GM12878 (cell line): ENCODE results near the gene TRAF3IP1. TPM values are rescaled to one million over a fixed set of nuclear protein-coding genes. Genes with fewer than 3 reads are reported as not detected.

Experiments
- ATAC-seq: fragments of 200-7000 bp; cut with Tn5 transposase; 3 replicates; pipeline ENCODE4 v1.9.1; 2020; ENCODE audit warnings: mild to moderate bottlenecking, moderate library complexity
- BruUV-seq: library from RNA; stranded (reverse); fragments of 400-500 nt; replicated peaks from 2 replicates; lab custom pipeline; 2021; lab: Mats Ljungman, UMichigan
- CTCF ChIA-PET: fragments of 300-600 bp; sonication (Branson Sonifier 250); formaldehyde crosslinking; extraction: SDS; loops from one replicate; lab custom pipeline; 2021; ENCODE audit warnings: inconsistent platforms; lab: Yijun Ruan, JAX
- POLR2A ChIA-PET: fragments of 350-600 bp; formaldehyde crosslinking; extraction: SDS; loops from one replicate; lab custom pipeline; 2021; ENCODE audit warnings: inconsistent platforms; lab: Charles Lee
- RAD21 ChIA-PET: fragments of 300-600 bp; sonication (Branson Sonifier 250); formaldehyde crosslinking; loops from one replicate; lab custom pipeline; 2023; ENCODE audit warnings: antibody characterized with exemption; ENCODE audit not compliant: unreplicated experiment; lab: Charles Lee
- SMC1A ChIA-PET: fragments of 300-600 bp; sonication (Branson Sonifier 250); formaldehyde crosslinking; loops from one replicate; lab custom pipeline; 2023; ENCODE audit not compliant: unreplicated experiment, uncharacterized antibody; lab: Charles Lee
- DNase-seq: peaks from one replicate; pipeline ENCODE4 v3.0.0-alpha.2; 2011; ENCODE audit warnings: low read depth, low spot score
- FAIRE-seq: peaks from 3 replicates; lab custom pipeline; 2011; peaks lifted over from hg19 to GRCh38; lab: Jason Lieb, UNC
- H2AFZ ChIP-seq: 2 replicates; pipeline ENCODE4 v1.6.0; 2011; ENCODE audit warnings: low read depth, low read length, control low read depth; ENCODE audit not compliant: control insufficient read depth
- H3K27ac ChIP-seq: 2 replicates; pipeline ENCODE4 v1.5.1; 2011; ENCODE audit warnings: control low read depth; ENCODE audit not compliant: control insufficient read depth, insufficient read depth
- H3K27me3 ChIP-seq, 2 experiments: replicated peaks in 1 of 2; 2 replicates each; pipeline versions ENCODE4 v1.6.0 to v1.6.1; 2011; ENCODE audit warnings: low read length in 1 of 2; ENCODE audit not compliant: control insufficient read depth in 2 of 2, insufficient read depth in 2 of 2
- H3K36me3 ChIP-seq, 2 experiments: 2 replicates each; pipeline ENCODE4 v1.5.1; 2011; ENCODE audit warnings: low read length in 1 of 2; ENCODE audit not compliant: control insufficient read depth in 2 of 2, insufficient read depth in 2 of 2
- H3K4me1 ChIP-seq: 2 replicates; pipeline ENCODE4 v1.6.1; 2011; ENCODE audit warnings: mild to moderate bottlenecking, low read length, moderate library complexity, mixed read lengths; ENCODE audit not compliant: control insufficient read depth, insufficient read depth
- H3K4me2 ChIP-seq: 2 replicates; pipeline ENCODE4 v1.6.0; 2011; ENCODE audit warnings: control low read depth; ENCODE audit not compliant: control insufficient read depth, insufficient read depth
- H3K4me3 ChIP-seq: fragments of 200-600 bp; sonication (generic); 2 replicates; pipeline ENCODE4 v1.5.1; 2016
- H3K79me2 ChIP-seq: 2 replicates; pipeline ENCODE4 v1.6.0; 2011; ENCODE audit warnings: low read length; ENCODE audit not compliant: control insufficient read depth, insufficient read depth
- H3K9ac ChIP-seq: 2 replicates; pipeline ENCODE4 v1.8.0; 2011; ENCODE audit warnings: low read length, control low read depth, mixed read lengths; ENCODE audit not compliant: control insufficient read depth, insufficient read depth
- H3K9me3 ChIP-seq: replicated peaks from 3 replicates; pipeline ENCODE4 v1.5.1; 2011; ENCODE audit warnings: mild to moderate bottlenecking, low read length; ENCODE audit not compliant: control insufficient read depth, insufficient read depth
- H4K20me1 ChIP-seq: 2 replicates; pipeline ENCODE4 v1.6.0; 2011; ENCODE audit not compliant: control insufficient read depth, insufficient read depth
- TCF12 ChIP-seq: IDR thresholded peaks from 2 replicates; pipeline ENCODE4 v1.6.1; 2011; ENCODE audit warnings: low read depth, mild to moderate bottlenecking, low read length
- WGBS: methylation state at CpG from one replicate; pipeline ENCODE4 v1.1.6; 2016; ENCODE audit warnings: low lambda C conversion rate; ENCODE audit not compliant: insufficient replicate concordance, insufficient coverage; ENCODE audit errors: missing lambda C conversion rate; 5-methylcytosine and 5-hydroxymethylcytosine counted together
- in situ Hi-C: fragments of 300-500 bp; cut with MboI; formaldehyde crosslinking; loops from 9 replicates; pipeline ENCODE4 v1.14.3; 2018; ENCODE audit warnings: mixed read lengths
- intact Hi-C: fragments of 100-400 bp; cut with micrococcal nuclease; formaldehyde crosslinking; loops from one replicate; pipeline ENCODE4 v1.14.2; 2022; ENCODE audit not compliant: unreplicated experiment
- polyA plus RNA-seq, 11 experiments: library from polyadenylated mRNA; depleted of rRNA in 4 of 11; unstranded in 6 of 11; stranded (reverse) in 5 of 11; fragments of >200 nt; fragmentation: Nextera tagmentation in 4 of 11; fragmentation: Illumina TruSeq in 1 of 11; extraction: Ambion mirVana in 4 of 11; extraction: Trizol in 1 of 11; gene quantifications; 1 replicate in 1 of 11; 2 replicates in 10 of 11; pipeline versions ENCODE4 v1.2.1 to v1.2.3, GENCODE V29; 2011 to 2016; ENCODE audit warnings: inconsistent platforms in 2 of 11, missing spikeins in 2 of 11, low read depth in 1 of 11
- total RNA-seq, 4 experiments: library from RNA; depleted of rRNA in 3 of 4; stranded (reverse); fragments of >200 nt in 3 of 4; fragmentation: Illumina TruSeq in 1 of 4; extraction: Trizol in 1 of 4; gene quantifications; 2 replicates each; pipeline versions ENCODE4 v1.2.1 to v1.2.3, GENCODE V29; 2013 to 2021
- TF ChIP-seq, protein P1 (sequence below): IDR thresholded peaks from 2 replicates; pipeline ENCODE4 v1.6.1; 2011; ENCODE audit warnings: borderline replicate concordance, low read depth, mild to moderate bottlenecking, moderate library complexity, mixed read lengths, low read length; ENCODE audit not compliant: insufficient read depth; ENCODE audit errors: extremely low read length
- TF ChIP-seq, protein P2 (sequence below): fragments of 450-650 bp; IDR thresholded peaks from 2 replicates; pipeline ENCODE4 v1.6.1; 2016; ENCODE audit warnings: mild to moderate bottlenecking
- TF ChIP-seq, protein P3 (sequence below): IDR thresholded peaks from 2 replicates; pipeline ENCODE4 v1.6.1; 2011; ENCODE audit warnings: borderline replicate concordance, low read depth, mild to moderate bottlenecking, moderate library complexity, low read length; ENCODE audit not compliant: insufficient read depth, poor library complexity, severe bottlenecking

The TRAF3IP1 gene
- total and polyA plus RNA-seq, 10 of the 15 experiments (the other 5 are each of a cell fraction or from before 2014, with no cell fraction given): 1.6 to 7.5 (median 3.6) TPM

DNA sequence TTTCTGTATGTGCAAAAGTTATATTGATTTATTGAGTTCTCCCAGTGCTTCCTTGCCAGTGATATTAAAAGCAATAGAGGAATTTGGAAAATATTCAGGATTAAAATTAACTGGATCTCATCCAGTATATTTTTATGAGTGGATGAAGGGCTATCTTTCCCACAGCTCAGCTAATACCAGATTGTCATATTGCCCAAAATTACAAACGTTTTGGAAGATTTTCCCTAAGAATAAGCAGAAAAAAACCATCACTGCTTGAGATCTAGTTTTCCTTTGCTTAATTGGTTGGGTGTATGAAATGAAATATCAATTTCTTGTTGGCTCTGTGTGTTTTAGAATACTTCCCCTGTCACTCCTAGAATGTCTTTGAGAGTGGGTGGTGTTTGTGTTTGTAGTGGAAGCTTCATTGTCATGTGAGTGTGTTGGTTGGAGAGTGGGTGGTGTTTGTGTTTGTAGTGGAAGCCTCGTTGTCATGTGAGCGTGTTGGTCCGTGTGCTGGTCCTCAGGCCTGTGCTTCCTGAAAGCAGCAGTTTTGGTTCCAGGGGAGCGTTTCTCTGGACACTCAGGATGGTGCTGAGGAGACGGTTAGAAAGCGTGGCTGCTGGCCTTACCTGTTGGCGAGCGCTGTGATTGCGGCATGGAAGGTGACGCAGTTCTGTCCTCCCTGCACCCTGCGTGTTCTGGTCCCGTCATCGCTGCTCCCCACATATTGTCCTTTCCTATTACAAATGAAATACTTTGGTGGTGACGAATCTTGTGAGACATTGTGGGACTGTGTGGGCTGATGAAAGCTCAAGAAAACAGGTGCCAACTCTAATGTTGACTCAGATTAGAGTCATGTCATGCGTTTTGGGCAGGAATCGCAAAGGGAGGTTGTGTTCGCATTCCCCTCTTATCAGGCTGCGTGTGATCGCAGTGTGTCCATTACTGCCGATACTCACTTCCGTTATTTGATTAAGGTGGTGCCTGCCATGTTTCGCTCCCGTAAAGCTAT, 118.8 kb downstream of the TRAF3IP1 start:
- Histone ChIP-seq H4K20me1 (peaks cover 2% of the 10 kb centered on the region; the same call in 1 of the 2 replicates), H2AFZ (no peak overlapping the region), H3K9me3 (no peaks in the 10 kb centered on the region), H3K27me3 (no peaks in the 10 kb centered on the region), H3K4me3 (no peak overlapping the region), H3K36me3 (peaks cover 22 to 23% of the 10 kb centered on the region in 2 experiments), H3K79me2 (peaks cover 1% of the 10 kb centered on the region; the same call in 1 of the 2 replicates), H3K27ac (no peak overlapping the region), H3K4me2 (no peak overlapping the region), H3K9ac (no peak overlapping the region), H3K4me1 (no peaks in the 10 kb centered on the region)
- ChIA-PET CTCF (no interaction called here), RAD21 (no interaction called here), POLR2A (no interaction called here), SMC1A (no interaction called here)
- FAIRE-seq (no peak), ATAC-seq (no peak), DNase-seq (no peak)
- no TSS peak for BruUV-seq
- TF ChIP-seq, protein P1, sequence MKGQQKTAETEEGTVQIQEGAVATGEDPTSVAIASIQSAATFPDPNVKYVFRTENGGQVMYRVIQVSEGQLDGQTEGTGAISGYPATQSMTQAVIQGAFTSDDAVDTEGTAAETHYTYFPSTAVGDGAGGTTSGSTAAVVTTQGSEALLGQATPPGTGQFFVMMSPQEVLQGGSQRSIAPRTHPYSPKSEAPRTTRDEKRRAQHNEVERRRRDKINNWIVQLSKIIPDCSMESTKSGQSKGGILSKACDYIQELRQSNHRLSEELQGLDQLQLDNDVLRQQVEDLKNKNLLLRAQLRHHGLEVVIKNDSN: no peak
- TF ChIP-seq, protein P2, sequence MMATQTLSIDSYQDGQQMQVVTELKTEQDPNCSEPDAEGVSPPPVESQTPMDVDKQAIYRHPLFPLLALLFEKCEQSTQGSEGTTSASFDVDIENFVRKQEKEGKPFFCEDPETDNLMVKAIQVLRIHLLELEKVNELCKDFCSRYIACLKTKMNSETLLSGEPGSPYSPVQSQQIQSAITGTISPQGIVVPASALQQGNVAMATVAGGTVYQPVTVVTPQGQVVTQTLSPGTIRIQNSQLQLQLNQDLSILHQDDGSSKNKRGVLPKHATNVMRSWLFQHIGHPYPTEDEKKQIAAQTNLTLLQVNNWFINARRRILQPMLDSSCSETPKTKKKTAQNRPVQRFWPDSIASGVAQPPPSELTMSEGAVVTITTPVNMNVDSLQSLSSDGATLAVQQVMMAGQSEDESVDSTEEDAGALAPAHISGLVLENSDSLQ: peak; percentile 60; the same call in 1 of the 2 replicates
- 0 out of 2 replicates have a peak, but pooled peaks have one; percentile 26 for TF ChIP-seq TCF12
- TF ChIP-seq, protein P3, sequence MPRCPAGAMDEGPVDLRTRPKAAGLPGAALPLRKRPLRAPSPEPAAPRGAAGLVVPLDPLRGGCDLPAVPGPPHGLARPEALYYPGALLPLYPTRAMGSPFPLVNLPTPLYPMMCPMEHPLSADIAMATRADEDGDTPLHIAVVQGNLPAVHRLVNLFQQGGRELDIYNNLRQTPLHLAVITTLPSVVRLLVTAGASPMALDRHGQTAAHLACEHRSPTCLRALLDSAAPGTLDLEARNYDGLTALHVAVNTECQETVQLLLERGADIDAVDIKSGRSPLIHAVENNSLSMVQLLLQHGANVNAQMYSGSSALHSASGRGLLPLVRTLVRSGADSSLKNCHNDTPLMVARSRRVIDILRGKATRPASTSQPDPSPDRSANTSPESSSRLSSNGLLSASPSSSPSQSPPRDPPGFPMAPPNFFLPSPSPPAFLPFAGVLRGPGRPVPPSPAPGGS: peak; percentile 89
- 81% methylated on average over 24 of the region's 24 CpGs for WGBS
- intact Hi-C loops (no loop called here), in situ Hi-C loops (no loop called here)
